Adipocyte (in vitro differentiated cells): ENCODE data around the gene SGTA.
"Not testable (repeated sequence)": the region's sequence is repeated elsewhere in the genome, so short reads cannot be mapped to it uniquely, and the experiment has no call there.

Experiments
- DNase-seq: peaks from one replicate; pipeline ENCODE4 v3.0.0-alpha.2; 2015; ENCODE audit warnings: low read depth
- H3K27me3 ChIP-seq: replicated peaks from 2 replicates; pipeline ENCODE4 v1.7.0; 2013; ENCODE audit warnings: mild to moderate bottlenecking, low read length, moderate library complexity; ENCODE audit not compliant: control insufficient read depth, insufficient read depth
- H3K36me3 ChIP-seq: 2 replicates; pipeline ENCODE4 v1.7.0; 2013; ENCODE audit warnings: low read length, mild to moderate bottlenecking, moderate library complexity; ENCODE audit not compliant: control insufficient read depth, insufficient read depth, severe bottlenecking
- H3K4me1 ChIP-seq: 2 replicates; pipeline ENCODE4 v1.7.0; 2013; ENCODE audit warnings: mild to moderate bottlenecking, low read length, moderate library complexity; ENCODE audit not compliant: control insufficient read depth, insufficient read depth
- H3K4me3 ChIP-seq: 2 replicates; pipeline ENCODE4 v1.7.0; 2013; ENCODE audit warnings: mild to moderate bottlenecking, low read length, moderate library complexity
- H3K9ac ChIP-seq: 2 replicates; pipeline ENCODE4 v1.7.0; 2013; ENCODE audit warnings: mild to moderate bottlenecking, low read length, moderate library complexity
- H3K9me3 ChIP-seq: 2 replicates; pipeline ENCODE4 v1.7.0; 2013; ENCODE audit warnings: mild to moderate bottlenecking, low read length, moderate library complexity; ENCODE audit not compliant: control insufficient read depth

Gene SGTA

DNA sequence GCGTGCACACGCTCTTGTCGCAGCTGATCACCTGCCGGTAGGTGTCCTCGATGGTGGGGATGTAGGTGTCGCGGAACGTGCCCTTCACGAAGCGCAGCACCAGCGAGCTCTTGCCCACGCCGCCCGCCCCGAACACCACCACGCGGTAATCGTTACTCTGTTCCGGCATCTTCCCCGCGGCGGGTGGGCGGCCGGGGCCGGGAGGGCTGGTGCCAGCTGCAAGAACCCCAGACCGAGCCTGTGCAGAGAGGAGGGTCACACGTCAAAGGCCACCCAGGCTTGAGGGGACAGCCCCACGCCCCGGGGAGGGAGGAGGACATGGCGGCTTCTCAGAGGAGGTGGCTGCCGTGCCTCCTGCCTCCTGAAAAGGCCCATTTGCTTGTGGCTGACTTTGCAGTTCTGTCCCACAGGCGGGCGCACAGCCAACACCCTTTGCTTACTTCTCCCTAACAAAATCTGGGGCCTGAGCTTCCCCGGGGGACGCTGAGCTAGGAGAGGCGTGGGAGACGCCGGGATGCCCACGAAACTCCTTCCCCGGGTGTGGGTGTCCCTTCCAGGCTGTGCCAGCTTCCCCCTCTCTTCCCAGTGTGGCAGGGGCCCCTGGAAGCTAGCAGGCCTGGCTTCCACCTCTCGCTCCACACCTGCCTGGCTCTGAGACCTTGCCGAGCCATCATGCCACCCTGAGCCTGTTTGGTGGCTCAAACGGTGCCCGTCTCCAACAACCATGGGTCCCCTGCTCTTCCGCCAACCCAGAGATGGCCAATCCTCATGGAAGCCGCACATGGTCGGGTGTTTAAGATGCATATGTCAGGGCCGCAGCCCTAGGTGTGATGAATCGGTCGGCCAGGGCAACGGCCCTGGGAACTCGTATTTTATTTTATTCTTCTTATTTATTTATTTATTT lies 65.2 kb downstream of the SGTA start:
- H3K4me3 ChIP-seq, result no peak overlapping the region
- no peak overlapping the region for H3K9ac ChIP-seq
- H3K36me3 ChIP-seq, result no peaks in the 10 kb centered on the region
- peaks cover 11% of the 10 kb centered on the region for H3K9me3 ChIP-seq
- peaks cover 5% of the 10 kb centered on the region for H3K4me1 ChIP-seq
- H3K27me3 ChIP-seq, result no peaks in the 10 kb centered on the region
- DNase-seq, result no peak

- no peak for DNase-seq
- H3K4me1 ChIP-seq, result no peaks in the 10 kb centered on the region
- no peak overlapping the region for H3K9ac ChIP-seq
- no peak overlapping the region for H3K4me3 ChIP-seq
- H3K27me3 ChIP-seq, result no peaks in the 10 kb centered on the region
- H3K9me3 ChIP-seq, result peaks cover 11% of the 10 kb centered on the region
- H3K36me3 ChIP-seq, result no peaks in the 10 kb centered on the region
These were observed 66.1 kb downstream of the SGTA start for GRCh38 chr19:2716722-2717637.

DNA sequence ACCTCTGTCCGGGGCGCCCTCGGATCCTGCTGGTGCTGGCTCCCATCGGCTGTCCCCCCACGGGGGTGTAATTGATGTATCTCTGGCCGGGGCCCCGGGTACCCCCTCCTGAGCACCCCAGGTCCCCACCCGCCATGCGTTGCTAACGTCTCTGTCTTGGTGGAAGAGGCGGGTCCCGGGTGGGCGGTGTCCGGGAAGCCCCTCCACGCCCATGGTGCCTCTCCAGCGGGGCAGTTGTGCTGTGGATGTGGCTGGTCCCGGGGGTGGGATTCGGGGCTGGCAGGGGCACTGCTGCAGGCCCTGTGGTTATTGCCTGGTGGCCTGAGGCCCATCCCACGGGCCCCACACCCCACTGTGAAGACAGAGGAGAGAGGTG lies 66.8 kb downstream of the SGTA start:
- H3K9me3 ChIP-seq, result peaks cover 11% of the 10 kb centered on the region

DNA sequence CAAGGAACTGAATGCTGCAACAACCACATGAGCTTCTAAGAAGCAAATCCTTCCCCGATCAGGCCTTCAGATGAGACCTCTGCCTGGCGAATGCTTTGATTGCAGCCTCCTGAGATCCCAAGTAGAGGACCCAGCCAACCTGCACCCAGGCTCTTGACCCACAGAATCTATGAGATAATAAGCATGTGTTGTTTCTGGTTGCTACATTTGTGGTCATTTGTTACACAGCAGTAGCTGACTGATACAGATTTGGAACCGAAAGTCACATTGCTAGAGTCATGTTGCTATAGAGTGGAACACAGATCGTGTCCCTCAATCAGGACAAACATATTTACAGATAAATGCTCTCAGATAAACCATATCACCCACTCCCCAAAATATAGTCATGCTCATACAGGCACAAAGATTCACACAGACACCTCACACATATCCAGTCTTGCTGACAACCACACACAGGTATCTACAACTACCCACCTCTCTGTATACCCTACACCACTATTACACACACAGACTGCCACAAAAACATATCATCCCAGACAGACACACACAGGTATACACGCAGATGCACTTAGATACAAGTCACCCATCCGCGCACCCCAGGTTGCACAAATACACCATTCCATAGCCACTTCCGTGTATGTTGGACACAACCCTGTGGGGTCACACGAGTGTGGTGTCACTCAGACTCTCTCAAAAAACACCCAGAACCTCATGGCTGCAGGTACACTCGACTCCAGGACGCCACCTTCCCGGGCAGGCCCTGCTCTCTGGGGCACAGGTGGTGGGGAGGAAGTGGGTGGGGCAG lies 67.4 kb downstream of the SGTA start:
- no peaks in the 10 kb centered on the region for H3K36me3 ChIP-seq
- H3K4me1 ChIP-seq, result no peaks in the 10 kb centered on the region
- H3K9ac ChIP-seq, result no peak overlapping the region
- H3K27me3 ChIP-seq, result no peaks in the 10 kb centered on the region
- no peak for DNase-seq
- no peak overlapping the region for H3K4me3 ChIP-seq
- peaks cover 11% of the 10 kb centered on the region for H3K9me3 ChIP-seq

More for the DNA sequence above, 66.8 kb downstream of the SGTA start:
- Histone ChIP-seq H3K4me3 (no peak overlapping the region), H3K4me1 (no peaks in the 10 kb centered on the region), H3K27me3 (no peaks in the 10 kb centered on the region), H3K9ac (no peak overlapping the region), H3K36me3 (no peaks in the 10 kb centered on the region)
- DNase-seq, result no peak

DNA sequence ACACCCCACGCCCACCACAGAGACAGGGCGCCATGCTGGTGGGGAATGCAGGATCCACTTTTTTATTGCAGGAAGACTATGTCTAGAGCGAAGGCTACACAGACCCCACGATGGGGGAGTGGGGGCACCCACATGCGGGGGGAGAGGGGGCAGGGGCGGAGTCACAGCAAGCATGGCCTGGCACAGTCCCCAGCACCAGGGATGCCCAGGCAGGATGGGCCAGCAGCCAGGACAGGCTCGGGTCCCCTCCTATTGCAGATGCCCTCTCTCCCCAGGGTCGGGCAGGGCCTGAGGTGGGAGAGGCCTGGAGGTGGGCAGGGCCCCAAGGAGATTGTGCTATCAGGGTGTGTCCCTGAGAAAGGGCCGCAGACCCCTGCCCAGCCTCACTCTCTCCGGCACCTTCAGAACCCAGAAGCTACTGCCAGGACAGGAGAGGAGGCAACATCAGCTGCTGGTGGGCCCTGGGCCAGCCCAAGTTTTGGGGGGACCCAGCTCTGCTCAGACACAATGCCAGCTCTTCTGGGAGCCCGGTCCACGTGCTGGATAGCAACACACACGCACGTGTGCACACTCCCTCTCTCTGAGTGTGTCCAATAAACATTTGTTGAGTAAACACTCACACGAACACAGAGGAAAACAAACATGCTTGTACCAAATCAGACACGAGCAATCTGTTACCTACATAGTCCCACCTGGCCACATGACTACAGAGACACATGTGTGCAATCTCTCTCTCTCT lies 68.4 kb downstream of the SGTA start:
- H3K4me3 ChIP-seq, result no peak overlapping the region
- H3K9me3 ChIP-seq, result peaks cover 11% of the 10 kb centered on the region
- H3K27me3 ChIP-seq, result no peaks in the 10 kb centered on the region
- H3K36me3 ChIP-seq, result no peaks in the 10 kb centered on the region
- no peak overlapping the region for H3K9ac ChIP-seq
- DNase-seq, result no peak
- H3K4me1 ChIP-seq, result no peaks in the 10 kb centered on the region

GRCh38 chr19:2714102-2714501 lies 69.0 kb downstream of the SGTA start:
- H3K36me3 ChIP-seq, H3K4me3 ChIP-seq, H3K4me1 ChIP-seq, DNase-seq, H3K27me3 ChIP-seq, H3K9ac ChIP-seq: not testable (repeated sequence)
- H3K9me3 ChIP-seq, result peaks cover 11% of the 10 kb centered on the region

DNA sequence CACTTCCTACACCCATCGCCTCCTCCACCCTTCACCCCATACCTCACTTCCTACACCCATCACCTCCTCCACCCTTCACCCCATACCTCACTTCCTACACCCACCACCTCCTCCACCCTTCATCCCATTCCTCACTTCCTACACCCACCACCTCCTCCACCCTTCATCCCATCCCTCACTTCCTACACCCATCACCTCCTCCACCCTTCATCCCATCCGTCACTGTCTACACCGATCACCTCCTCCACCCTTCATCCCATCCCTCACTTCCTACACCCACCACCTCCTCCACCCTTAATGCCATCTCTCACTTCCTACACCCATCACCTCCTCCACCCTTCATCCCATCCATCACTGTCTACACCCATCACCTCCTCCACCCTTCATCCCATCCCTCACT lies 69.9 kb downstream of the SGTA start:
- H3K4me1 ChIP-seq, H3K9ac ChIP-seq, DNase-seq, H3K36me3 ChIP-seq, H3K27me3 ChIP-seq, H3K4me3 ChIP-seq: not testable (repeated sequence)
- H3K9me3 ChIP-seq, result peaks cover 11% of the 10 kb centered on the region

DNA sequence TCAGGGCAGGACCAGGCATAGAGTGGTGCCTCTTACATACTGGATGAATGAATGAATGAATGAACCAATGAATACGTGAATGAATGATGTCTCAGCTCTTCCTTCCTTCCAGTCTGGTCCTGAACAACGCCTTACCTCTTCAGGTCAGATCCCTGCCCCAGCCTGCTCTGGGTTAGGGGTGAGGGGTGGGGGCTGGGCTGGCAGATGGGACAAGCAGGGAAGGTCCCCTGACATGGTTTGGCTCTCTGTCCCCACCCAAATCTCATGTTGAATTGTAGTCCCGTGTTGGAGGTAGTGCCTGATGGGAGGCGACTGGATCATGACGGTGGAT lies 71.2 kb downstream of the SGTA start:
- peaks cover 11% of the 10 kb centered on the region for H3K9me3 ChIP-seq
- H3K9ac ChIP-seq, result no peak overlapping the region
- H3K27me3 ChIP-seq, result no peaks in the 10 kb centered on the region
- no peak for DNase-seq
- H3K36me3 ChIP-seq, result no peaks in the 10 kb centered on the region
- H3K4me3 ChIP-seq, result no peak overlapping the region
- H3K4me1 ChIP-seq, result no peaks in the 10 kb centered on the region

GRCh38 chr19:2711172-2711874 lies 71.8 kb downstream of the SGTA start:
- no peaks in the 10 kb centered on the region for H3K4me1 ChIP-seq
- no peaks in the 10 kb centered on the region for H3K27me3 ChIP-seq
- H3K9me3 ChIP-seq, result peaks cover 11% of the 10 kb centered on the region
- DNase-seq, result no peak
- H3K9ac ChIP-seq, result no peak overlapping the region
- H3K36me3 ChIP-seq, result no peaks in the 10 kb centered on the region
- no peak overlapping the region for H3K4me3 ChIP-seq

GRCh38 chr19:2706251-2706650 lies 76.8 kb downstream of the SGTA start:
- no peak for DNase-seq
- peaks cover 25% of the 10 kb centered on the region for H3K27me3 ChIP-seq
- H3K36me3 ChIP-seq, result no peaks in the 10 kb centered on the region
- no peaks in the 10 kb centered on the region for H3K4me1 ChIP-seq
- no peak overlapping the region for H3K9ac ChIP-seq
- no peak overlapping the region for H3K4me3 ChIP-seq
- no peaks in the 10 kb centered on the region for H3K9me3 ChIP-seq
